RPMI8226 (cell line): ENCODE results near the gene PRKCZ.
A peak's percentile ranks its signal among the peaks of the same experiment; 100 is the strongest.

ENCODE experiments used
- DNase-seq: peaks from one replicate; pipeline ENCODE4 v3.0.0-alpha.2; 2015

Gene PRKCZ

DNA sequence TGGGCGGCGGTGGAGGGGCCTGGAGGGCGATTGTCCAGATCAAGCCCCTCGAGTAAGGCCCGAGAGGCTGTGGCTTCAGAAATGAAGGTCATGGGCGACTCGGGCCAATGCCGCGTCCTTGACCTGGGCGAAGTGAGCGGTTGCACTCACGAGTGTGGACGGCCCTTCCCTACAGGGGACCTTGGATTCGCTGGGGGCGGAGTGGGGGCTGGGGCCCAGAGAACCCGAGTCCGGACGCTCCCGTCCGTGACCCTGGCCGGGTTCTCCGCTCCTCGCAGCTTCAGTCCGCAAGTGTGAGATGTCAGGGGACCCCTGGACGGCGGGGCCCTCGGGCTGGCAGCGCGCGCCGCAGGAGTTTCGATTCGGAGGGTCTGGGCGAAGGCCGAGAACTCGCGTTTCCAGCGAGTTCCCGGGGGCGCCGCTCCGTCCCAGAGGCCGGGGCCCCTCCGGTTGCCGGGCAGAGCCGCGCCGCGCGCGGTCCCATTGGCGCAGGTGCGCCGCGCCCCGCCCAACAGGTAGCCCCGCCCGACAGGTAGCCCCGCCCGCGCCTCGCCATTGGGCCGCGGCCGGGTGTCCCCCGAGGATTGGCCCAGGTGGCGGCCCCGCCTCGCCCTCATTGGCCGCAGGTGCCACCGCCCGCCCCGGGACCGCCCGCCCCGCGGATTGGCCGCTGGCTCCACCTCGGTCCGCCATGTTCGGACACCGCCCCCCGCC, at the start of gene PRKCZ:
Gene PRKCZ (plus strand): TSS at position 694 of the 714 bp plus-strand sequence. CDS start 220 bp downstream, outside the sequence.
- DNase-seq = peak; percentile 98

DNA sequence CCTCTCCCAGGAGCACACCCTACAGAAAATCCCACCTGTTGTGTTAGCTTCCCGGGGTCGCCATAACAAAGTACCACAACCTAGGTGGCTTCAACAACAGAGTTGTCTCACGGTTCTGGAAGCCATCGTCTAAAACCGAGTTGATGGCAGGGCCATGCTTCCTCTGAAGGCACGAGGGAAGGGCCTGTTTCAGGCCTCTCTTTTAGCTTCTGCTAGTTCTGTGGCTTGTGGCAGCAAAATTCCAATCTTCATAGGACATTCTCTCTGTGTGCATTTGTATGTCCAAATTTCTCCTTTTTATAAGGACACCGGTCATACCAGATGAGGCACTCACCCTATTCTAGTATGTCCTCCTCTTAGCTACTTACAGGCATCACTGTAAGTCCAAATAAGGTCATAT, 49.8 kb upstream of the PRKCZ start:
- no peak for DNase-seq

DNA sequence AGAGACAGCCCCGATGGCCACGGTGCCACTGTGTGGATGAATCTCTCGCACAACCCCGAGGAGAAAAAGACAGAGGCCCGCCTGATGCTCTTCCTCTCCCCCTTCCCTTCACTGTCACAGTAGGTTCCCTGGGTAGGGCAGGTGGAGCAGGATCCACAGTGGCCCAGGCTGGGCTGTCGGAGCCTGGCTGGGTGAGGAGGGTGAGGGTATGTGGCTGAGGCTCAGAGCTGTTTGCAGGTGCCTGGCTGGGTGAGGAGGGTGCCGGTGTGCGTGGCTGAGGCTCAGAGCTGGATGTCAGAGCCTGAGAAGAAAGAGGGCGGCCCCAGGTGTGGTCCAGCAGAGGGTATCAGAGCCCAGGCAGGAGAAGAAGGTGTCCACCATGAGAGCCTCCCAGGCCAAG, 49.4 kb upstream of the PRKCZ start:
- no peak for DNase-seq

DNA sequence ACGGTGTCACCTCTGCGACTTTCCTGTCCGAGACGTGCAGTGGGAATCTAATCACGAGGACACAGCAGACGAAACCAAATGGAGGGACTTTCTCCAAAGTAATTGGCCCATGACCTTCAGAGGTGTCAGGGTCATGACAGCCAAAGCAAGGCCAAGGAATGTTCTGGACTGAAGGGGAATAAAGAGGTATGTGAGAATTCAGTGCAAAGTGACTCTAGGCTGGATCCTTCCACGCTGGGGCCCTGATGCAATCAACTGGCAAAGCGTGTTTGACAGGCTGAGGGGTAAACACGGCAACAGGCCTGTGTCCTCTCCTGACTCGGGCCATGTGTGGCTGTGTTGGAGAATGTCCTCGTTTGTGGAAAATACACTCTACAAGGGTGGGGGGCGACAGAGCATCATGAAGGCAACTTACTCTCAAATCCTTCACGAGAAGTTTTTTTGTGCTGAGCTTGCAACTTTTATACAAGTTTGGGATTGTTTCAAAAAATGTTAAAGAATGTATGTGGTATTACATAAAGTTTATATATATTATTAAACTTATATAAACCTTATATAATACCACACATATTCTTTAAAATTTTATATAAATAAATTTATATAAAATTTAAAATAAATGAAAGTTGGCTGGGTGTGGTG, 48.3 kb upstream of the PRKCZ start:
- no peak for DNase-seq

DNA sequence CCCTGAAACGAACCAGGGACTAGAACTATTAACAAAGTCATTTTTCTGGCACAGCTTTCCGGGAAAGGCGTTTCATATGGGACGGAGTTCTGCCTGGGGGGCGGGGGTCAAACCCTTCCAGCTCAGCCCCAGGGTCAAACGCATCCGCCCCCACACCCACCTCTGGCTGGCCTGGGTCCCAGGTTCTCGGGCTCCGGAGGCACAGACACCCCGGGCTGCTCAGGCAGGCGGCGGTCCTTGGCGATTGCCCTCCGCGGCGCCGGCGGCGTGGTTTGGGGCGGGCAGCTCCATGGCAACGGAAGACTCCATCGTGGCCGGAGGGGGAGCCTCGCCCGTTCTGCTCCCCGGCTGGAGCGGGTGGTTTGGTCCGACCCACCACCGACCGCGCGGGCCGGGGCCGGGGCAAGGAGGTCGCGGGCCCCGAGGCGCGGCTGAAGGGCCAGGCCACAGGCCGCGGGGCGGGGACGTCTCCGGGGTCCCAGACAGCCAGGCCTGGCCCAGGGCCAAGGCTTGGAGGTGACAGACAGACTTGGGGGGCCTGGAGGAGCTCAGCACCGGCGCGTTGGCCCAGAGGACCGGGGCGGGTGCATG, 46.6 kb upstream of the PRKCZ start, which contains the start of gene CFAP74:
Gene CFAP74 (minus strand): TSS at position 246 of the 591 bp plus-strand sequence. CDS start 12,830 bp downstream, outside the sequence.
- peak; percentile 52 for DNase-seq

DNA sequence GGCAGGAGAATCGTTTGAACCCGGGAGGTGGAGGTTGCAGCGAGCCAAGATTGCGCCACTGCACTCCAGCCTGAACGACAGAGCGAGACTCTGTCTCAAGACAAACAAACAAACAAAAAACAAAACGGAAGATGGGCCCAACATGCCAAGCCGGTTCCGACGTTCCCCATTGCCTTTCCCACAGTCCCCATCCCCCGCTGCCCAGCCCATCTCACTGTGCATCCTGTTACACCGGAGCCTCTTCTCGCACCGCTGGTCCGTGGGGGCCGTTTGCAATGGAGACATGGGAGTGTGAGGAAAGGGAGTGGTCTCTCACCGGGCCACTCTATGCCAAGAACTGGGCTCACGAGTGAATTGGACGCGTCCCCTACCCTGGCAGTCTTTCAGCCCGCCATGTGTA, 45.4 kb upstream of the PRKCZ start:
- DNase-seq = no peak

DNA sequence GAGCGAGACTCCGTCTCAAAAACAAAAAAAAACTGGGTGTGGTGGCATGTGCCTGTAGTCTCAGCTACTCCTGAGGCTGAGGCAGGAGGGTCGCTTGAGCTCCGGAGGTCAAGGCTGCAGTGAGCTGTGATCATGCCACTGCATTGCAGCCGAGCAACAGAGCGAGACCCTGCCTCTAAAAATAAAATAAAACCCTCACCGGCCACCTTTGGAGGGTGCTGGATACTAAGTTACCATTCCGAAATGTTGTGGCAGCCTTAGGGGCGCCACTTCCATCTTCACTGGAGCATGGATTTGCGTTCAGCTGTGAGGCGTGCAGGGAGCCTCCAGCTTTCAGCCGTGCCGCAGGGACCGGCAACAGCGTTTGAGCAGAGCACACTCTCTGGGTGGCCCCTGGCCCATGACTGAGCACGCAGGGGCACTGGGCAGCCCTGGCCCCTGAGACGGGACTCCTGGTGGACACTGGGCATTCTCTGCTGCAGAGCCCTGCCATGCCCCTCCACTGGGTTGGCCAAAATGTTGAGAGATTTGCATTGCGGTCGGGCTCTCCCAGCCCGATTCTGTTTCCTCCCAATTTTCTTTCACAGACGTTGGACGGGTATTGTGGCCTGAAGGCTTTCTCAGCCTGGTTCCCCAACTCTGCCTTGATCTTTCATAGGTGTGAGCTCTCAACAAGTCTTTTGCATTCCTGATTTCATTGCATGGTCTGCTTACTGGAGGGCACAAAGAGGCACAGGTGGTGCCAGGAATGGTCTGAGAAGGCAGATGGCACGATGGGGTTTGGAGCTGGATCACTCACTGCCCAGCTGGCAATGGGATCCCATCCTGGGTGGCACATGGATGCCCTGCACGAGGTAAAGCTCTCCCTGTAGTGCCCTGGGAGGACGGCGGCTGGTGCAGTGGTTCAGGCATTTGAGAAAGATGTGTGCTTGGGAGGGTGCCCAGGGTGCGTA, 40.8 kb upstream of the PRKCZ start:
- DNase-seq = no peak

DNA sequence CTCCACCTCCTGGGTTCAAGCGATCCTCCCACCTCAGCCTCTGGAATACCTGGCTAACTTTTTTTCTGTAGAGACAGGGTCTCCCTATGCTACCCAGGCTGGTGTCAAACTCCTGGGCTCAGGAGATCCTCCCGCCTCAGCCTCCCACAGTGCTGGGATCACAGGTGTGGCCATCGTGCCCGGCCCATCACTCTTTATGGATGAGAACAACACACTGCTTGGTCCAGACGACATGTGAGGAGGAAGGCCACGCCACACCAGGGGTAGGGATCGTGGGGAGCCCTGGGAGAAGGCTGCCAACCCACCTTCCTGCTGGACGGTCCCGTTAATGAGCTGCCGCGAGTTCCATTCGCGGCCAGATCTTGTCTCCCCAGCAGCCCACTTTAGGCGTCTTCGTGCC, 36.0 kb upstream of the PRKCZ start:
- no peak for DNase-seq

DNA sequence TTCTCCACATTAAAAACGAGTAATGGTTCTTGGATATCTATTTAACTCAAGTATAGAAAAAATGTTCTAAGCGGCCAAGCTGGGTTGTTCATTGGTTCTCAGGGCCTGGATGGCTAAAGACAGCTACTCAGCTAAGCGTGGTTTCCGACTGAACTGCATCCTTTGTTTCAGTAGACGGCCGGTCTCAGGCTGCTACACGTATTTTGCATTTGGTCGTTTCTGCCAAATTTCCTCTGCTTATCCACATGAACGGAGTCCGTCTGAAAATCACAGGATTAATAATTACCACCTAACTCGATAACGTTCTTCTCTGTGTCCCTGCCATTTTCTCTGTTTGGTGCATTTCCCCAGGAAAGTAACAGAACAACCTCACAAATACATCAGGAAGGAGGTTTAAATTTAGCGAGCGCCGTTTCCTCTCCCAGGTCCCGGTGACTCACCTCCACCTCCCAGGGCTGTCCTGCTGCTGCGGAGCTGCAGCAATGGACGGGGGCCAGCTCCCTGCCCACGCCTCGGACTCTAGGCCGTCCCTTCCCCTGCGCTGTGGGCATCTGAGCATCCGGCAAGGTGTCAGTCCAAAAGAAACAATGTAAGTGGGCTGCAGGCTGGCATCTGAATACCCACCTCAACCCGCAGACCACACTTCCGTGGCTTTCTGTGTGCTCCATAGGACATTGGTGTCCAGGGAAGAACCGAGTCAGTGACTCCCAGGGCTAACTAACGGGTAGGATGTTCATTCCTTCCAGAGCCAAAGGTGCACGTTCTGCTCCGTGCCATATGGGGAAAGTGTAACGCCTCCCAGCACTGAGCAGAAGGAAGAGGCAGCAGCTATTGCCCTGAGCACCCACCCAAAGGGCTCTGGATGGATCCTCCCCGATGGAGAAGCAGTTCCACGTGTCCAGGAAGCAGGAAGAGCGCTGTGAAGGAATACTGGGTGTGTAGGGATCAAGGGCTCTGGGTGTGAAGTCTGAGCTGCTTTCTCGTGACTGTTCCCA, 35.2 kb upstream of the PRKCZ start:
- DNase-seq = no peak

DNA sequence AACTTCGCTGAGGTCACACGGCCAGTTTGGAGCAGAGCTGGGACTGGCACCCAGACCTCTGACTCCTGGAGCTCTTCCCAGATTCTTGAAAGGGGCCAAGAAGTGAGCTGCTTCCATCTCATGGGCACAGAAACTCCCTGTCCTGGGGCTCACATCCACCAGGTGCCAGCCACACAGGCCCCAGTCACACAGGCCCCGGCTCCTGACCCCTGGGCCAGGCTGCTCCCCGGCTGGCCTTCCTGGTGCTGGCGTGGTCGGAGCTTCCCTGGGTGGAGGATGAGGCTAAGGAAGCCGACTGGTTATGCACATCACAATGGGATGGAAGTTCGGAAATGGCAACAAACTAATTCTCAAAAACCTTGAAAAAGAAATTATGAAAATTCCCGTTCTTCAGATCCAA, 34.1 kb upstream of the PRKCZ start:
- no peak for DNase-seq

DNA sequence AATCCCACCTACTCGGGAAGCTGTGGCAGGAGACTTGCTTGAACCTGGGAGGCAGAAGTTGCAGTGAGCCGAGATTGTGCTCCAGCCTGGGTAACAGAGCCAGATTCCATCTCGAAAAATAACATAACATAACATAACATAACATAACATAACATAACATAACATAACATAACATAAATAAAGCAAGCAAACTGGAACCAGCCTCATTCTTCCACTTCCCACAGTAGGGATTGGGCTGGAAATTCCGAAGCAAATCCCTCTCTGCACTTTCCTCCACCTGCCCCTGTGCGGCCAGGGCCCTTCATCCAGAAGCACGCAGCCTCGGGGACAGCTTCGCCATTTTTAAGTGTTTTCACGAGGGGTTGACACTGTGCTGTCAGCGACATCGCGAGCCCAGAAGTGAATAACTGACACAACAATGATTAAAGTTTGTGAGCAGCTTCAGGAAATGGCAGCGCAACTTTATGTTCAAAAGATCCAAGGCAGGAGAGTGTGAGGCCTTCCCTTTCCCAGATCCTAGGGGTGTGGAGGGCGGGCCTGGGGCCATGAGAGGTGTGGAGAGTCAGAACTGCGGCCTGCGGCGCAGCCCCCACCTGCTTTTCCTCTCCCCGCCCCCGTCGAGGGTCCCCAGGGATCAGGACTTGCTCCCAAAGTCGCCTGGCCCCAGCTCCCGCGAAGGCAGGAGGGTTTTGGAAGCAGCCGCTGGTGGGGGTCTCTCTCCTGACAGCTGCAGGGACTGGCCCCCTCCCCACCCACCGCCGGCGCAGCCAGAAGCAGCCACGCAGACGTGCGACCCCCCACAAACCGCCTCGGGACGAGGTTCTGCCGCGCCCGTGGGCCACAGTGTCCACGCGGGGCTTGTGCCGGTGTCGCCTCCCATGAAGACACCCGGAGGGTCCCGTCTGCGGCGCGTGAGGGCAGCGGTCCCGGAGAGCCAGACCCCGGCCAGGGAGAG, 31.7 kb upstream of the PRKCZ start:
- no peak for DNase-seq

DNA sequence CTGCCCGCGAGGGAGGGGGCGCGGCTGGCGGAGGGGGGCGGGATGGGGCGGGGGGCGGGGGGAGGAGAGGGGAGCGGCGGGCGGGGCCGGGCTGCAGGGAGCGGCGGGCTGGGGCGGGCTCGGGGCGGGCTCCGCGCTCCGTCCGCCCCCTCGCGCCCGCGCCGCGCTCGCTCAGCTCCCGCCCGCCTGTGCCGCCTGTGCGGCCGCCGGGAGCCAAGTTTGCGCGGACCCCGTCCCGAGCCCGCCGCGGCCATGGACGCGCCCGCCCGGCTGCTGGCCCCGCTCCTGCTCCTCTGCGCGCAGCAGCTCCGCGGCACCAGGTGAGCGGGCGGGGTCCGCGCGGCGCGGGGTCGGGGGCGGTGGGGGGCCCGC, 31.1 kb upstream of the PRKCZ start, which contains the start of gene GABRD:
Gene GABRD (plus strand): TSS at position 174 of the 372 bp plus-strand sequence. CDS start 79 bp downstream, at position 253.
- peak; percentile 43 for DNase-seq

DNA sequence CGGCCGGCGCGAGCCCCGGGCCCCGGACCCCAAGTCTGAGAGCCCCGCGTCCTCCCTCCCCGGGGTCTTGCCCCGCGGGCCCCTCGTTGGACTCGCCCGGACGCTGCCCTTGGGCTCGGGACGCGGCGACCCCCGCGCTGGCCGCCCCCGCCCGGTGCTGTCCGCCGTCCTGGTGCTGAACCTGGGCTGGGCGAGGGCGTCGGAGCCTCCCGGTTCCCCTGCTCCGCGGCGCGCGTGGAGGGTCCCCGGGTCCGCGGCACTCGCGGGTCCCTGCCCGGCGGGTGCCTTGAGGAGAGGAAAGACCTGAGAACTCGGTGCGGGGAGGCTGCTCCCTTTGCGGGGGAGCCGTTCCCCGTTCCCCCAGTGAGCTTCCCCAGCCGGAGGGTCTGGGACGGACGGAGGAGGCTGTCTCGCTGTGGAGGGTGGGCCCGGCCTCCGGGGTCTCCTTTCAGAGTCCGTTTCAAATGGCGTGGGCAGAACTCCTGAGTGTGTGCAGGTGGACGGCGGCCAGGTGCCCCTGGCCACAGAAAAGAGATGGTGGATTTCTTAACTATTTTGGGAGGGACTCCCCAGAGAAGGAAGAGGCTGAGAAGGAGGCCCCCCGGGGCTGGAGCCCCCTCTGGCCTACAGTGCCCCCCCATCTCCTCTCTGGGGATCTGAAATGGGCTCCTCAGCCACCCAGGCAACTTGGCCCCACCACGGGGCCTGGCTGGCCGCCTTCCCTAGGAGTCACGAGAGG, 30.5 kb upstream of the PRKCZ start:
- DNase-seq = no peak

DNA sequence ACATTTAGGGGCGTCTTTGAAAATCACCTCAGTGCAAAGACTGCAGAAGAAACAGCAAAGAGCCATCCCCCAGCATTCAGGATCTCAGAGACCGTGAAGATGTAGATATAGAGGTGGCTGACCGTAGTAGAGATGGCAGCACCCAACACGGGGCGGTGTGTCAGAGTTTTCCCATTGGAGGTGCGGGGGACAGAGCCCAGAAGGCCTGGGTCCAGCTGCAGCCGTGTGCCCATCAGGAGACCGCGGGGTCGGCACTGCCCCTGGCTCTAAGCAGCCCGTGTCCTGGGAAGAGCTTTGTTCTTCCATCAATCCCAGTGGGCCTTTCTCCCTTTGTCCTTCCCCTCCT, 29.9 kb upstream of the PRKCZ start:
- DNase-seq = no peak

DNA sequence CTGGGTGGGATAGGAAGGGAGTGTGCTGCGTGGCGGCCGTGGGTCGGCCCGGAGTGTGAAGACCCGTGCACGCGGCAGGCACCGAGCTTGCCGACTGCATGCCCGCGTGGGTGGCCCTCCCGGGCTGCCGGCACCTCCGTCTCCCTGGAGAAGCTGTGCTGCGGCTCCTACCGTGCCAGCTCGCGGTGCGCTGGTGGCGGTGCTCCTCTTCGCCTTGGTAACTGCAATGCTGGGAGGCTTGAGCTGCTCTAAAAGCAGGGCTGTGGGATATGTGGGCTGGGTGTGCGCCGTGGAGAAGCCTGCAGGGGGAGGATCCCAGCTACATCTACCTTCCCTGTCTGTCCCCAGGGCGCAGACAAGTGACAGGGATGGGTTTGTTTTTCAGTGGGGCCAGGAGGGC, 28.7 kb upstream of the PRKCZ start:
- no peak for DNase-seq

DNA sequence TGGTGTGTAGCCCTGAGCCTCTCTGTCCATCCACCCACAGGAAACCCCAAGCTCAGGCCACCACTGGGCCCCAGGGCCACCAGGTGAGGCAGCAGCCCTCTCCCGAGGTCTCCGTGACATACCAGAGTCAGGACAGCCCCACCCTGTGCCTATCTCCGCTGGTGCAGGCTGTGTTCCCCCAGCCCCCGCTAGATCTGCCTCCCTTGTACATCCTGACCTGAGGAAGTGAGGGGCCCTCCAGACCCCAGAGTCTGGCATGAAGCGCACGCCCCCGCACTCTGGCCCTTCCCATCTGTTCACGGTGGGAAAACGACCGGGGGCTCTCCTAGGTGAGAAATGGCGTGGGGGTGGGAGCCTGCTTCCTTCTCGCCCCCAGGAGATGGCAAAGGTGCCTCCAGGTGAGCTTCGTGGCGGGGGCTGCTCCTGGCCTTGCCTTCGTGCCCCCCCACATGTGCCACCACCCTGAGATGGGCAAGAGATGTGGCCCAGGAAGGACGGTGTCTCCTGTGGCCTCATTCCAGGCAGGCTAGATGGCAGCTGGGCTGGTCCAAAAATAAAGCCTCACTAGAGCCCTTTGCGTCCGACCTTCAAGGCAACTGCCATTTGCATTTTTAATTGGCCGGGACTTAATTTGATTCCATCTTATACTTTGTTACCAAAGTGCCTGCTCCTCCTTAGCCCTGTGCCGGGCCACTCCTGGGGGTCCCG, 28.0 kb upstream of the PRKCZ start:
- DNase-seq = no peak

DNA sequence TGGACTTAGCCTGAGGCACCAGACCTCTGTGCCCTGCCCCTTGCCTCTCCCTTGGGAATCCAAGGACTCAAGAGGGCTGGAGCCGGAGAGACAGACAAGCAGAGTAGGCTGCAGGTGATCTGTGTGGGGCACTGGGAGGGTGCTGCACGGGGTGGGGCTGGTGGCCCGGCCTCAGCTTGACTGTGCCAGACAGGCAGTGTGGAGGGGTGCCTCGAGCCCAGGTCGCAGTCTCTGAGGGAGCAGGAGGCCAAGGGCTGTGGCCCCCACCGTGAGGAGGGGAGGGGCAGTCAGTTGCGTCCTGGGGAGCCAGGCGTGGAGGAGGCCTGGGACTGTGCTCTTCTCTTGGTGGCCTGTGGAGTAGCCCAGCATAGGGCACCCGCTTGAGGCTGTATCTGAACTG, 27.0 kb upstream of the PRKCZ start:
- DNase-seq = no peak

DNA sequence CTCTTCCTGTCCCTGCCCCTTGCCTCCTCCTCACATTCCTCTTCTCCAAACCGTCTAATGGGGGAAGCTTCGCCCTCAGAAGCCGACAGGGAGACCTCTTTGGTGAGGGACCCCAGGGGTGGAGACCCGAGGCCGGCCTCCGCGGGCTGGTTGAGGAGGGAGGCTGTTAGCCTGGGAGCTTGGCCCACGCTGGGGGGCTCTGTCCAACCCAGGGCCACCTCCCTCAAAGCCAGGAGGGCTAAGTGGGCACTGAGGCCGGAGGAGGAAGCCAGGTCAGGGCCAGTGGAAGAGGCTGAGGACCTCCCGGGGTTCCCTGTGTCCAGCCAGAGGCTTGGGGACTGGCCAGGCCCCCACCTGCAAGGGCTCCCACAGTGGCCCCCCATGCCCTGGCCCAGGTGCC, 25.8 kb upstream of the PRKCZ start:
- DNase-seq = no peak

DNA sequence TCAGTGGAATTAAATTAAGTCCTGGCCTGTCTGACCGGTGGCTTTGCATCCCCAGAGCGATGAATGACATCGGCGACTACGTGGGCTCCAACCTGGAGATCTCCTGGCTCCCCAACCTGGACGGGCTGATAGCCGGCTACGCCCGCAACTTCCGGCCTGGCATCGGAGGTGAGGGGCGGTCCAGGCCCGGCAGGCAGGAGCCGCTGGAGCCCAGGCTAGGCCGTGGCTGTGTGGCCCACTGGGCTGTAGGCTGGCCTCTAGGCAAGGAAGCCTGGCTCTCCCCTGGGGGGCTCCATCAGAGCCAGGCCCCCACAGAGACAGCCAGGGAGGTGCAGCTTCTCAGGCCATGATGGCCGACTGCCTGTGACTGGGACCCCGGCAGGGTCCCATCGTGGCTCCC, 25.3 kb upstream of the PRKCZ start:
- DNase-seq = no peak
